Lower leg skin (tissue), 4 donors: ENCODE measurements around the gene PDE7B. TPM values are rescaled to one million over a fixed set of nuclear protein-coding genes. Genes with fewer than 3 reads are reported as not detected.

Source experiments
- DNase-seq, 2 donors: peaks; one replicate each; pipeline ENCODE4 v3.0.0-alpha.2; 2019; ENCODE audit warnings: low spot score in 2 of 2
- H3K4me3 ChIP-seq: fragments of 200-600 bp; sonication (generic); 2 replicates; pipeline ENCODE4 v1.5.1; 2017; ENCODE audit warnings: mild to moderate bottlenecking, low read depth; ENCODE audit not compliant: poor library complexity, severe bottlenecking
- POLR2A ChIP-seq, 2 donors: fragments of 450-650 bp; IDR thresholded peaks; one replicate each; pipeline ENCODE4 v1.6.1; 2016 to 2017; ENCODE audit warnings: antibody characterized with exemption in 2 of 2, mild to moderate bottlenecking in 1 of 2, moderate library complexity in 1 of 2
- WGBS, 2 donors: methylation state at CpG; one replicate each; pipeline ENCODE4 v1.1.5; 2018; 5-methylcytosine and 5-hydroxymethylcytosine counted together
- intact Hi-C: fragments of 100-400 bp; cut with DNase I; formaldehyde crosslinking; loops from one replicate; pipeline ENCODE4 v1.15.0; 2023; ENCODE audit warnings: low total_unique reads
- total RNA-seq, 4 donors: library from RNA; depleted of rRNA; stranded (reverse); fragments of >200 nt; gene quantifications; one replicate each; pipeline ENCODE4 v1.1.0, GENCODE V29; 2016
- TF ChIP-seq, protein P1 (sequence below), 3 donors: fragments of 450-650 bp; IDR thresholded peaks; one replicate each; pipeline ENCODE4 v1.5.1; 2016; ENCODE audit warnings: antibody characterized with exemption in 3 of 3, mild to moderate bottlenecking in 3 of 3, moderate library complexity in 2 of 3

PDE7B gene
- total RNA-seq, 4 donors from 2014 or later, result 0.30 to 1.5 (median 0.89) TPM

- TF ChIP-seq POLR2A (IDR thresholded peaks at IDR 0.05), result no peak
- TF ChIP-seq, protein P1, sequence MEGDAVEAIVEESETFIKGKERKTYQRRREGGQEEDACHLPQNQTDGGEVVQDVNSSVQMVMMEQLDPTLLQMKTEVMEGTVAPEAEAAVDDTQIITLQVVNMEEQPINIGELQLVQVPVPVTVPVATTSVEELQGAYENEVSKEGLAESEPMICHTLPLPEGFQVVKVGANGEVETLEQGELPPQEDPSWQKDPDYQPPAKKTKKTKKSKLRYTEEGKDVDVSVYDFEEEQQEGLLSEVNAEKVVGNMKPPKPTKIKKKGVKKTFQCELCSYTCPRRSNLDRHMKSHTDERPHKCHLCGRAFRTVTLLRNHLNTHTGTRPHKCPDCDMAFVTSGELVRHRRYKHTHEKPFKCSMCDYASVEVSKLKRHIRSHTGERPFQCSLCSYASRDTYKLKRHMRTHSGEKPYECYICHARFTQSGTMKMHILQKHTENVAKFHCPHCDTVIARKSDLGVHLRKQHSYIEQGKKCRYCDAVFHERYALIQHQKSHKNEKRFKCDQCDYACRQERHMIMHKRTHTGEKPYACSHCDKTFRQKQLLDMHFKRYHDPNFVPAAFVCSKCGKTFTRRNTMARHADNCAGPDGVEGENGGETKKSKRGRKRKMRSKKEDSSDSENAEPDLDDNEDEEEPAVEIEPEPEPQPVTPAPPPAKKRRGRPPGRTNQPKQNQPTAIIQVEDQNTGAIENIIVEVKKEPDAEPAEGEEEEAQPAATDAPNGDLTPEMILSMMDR (IDR thresholded peaks at IDR 0.05), result no peak
- intact Hi-C loops, result no loop called here
- no peak overlapping the region for H3K4me3 ChIP-seq
- no peak for DNase-seq
Observed at GRCh38 chr6:136038531-136038930, 187.0 kb downstream of the PDE7B start.

- no peak for DNase-seq
- 69 to 78% methylated on average over 4 of the region's 4 CpGs for WGBS, 2 donors
- intact Hi-C loops, result no loop called here
- TF ChIP-seq, protein P1 (IDR thresholded peaks at IDR 0.05), result no peak
- no peak for TF ChIP-seq POLR2A (IDR thresholded peaks at IDR 0.05)
- no peak overlapping the region for H3K4me3 ChIP-seq
Observed at GRCh38 chr6:136039185-136039584, 187.7 kb downstream of the PDE7B start.

DNA sequence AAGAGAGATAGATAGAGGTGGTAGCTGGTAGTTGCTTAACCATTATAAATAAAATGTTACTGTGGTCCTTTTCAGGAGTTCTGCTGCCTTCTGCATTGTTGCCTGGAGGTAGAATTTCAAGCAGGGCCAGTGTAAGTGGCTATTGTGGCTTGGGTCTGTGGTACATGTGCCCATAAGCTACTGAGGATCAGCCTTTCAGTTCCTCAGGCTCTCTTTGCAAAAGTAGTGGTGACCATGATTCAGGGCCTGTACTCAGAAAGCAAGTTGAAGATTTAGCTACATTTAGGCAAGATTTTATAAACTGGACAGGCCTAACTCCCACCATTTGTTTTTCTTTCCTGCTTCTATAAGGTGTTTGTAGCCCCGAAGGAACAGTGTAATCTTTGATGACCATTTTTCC lies 199.0 kb downstream of the PDE7B start:
- intact Hi-C loops, result no loop called here
- no peak for DNase-seq
- TF ChIP-seq POLR2A (IDR thresholded peaks at IDR 0.05), result no peak
- TF ChIP-seq, protein P1 (IDR thresholded peaks at IDR 0.05), result no peak
- H3K4me3 ChIP-seq, result no peak overlapping the region
- WGBS, 2 donors, result 63 to 68% methylated on average over 1 of the region's 1 CpG

GRCh38 chr6:136051140-136051775 lies 199.8 kb downstream of the PDE7B start:
- DNase-seq, result no peak
- intact Hi-C loops, result no loop called here
- no peak overlapping the region for H3K4me3 ChIP-seq
- WGBS, 2 donors, result 52 to 53% methylated on average over 12 of the region's 12 CpGs
- TF ChIP-seq, protein P1 (IDR thresholded peaks at IDR 0.05), result no peak
- TF ChIP-seq POLR2A (IDR thresholded peaks at IDR 0.05), result no peak

DNA sequence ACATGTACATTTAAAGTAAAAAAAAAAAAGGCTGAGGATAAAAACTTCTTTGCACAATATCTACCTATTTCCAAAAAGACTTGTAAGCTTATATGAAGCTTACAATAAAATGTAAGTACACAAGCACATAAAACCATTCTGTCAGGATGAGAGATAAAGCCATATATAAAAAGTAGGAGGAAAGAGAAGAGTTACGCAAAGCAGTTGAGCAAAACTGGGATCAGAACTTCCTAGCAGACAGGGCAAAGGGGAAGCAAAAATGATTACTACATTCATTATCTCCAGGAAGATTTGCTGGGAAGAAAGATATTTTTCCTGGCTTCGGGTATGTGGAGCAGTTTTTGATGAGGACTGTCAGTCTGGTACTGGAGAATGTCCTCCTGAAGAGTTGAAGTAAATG lies 200.5 kb downstream of the PDE7B start:
- H3K4me3 ChIP-seq, result no peak overlapping the region
- TF ChIP-seq, protein P1 (IDR thresholded peaks at IDR 0.05), result no peak
- no peak for DNase-seq
- intact Hi-C loops, result no loop called here
- 83 to 88% methylated on average over 2 of the region's 2 CpGs for WGBS, 2 donors

DNA sequence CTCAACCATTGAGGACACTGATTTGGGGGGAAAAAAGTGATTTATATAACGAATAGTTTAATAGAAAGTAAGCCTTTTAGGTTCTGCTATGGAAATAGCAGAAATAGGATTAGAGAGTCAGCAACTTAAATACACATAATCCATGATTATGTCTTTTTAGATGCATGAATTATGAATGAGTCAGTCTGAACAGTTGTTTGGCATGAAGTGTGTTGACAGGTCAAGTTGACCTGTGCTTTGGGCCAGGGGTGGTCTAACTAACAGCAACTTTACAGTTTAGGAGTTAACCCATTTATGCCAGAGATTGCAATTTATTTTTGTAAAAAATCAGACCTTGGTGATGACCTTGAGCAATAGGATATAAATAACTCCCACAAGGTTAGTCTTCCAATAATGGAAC lies 207.4 kb downstream of the PDE7B start:
- TF ChIP-seq, protein P1 (IDR thresholded peaks at IDR 0.05), result no peak
- TF ChIP-seq POLR2A (IDR thresholded peaks at IDR 0.05), result no peak
- H3K4me3 ChIP-seq, result no peak overlapping the region
- intact Hi-C loops, result no loop called here
- 71 to 72% methylated on average over 1 of the region's 1 CpG for WGBS, 2 donors
- no peak for DNase-seq
